ENCODE data around the gene STK25. TPM values are rescaled to one million over a fixed set of nuclear protein-coding genes. Genes with fewer than 3 reads are reported as not detected.
"Not testable (repeated sequence)": the region's sequence is repeated elsewhere in the genome, so short reads cannot be mapped to it uniquely, and the experiment has no call there.

STK25 gene
- polyA plus RNA-seq, 12 donors: 205 to 317 (median 276) TPM; not detected in 1

DNA sequence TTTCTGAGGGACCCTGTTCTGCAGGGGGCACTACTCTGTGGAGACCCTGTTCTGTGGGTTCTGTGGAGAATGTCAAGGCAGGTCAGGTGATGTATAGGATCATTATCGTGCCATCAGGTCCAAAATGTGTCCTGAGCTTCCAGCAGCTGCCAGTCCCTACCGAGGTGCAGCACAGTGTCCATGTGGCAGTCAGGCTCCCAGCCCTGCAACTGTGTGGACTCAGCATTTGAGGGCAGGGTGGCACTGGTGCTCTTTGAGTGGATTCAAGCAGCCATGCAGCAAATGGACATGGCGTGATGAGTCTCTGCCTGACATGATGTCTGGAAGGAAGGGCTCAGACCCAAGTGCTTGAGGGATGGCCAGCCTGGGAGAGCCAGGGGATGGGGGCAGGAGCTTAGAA is 35.0 kb downstream of the STK25 start:
- DNase-seq: no peak

DNA sequence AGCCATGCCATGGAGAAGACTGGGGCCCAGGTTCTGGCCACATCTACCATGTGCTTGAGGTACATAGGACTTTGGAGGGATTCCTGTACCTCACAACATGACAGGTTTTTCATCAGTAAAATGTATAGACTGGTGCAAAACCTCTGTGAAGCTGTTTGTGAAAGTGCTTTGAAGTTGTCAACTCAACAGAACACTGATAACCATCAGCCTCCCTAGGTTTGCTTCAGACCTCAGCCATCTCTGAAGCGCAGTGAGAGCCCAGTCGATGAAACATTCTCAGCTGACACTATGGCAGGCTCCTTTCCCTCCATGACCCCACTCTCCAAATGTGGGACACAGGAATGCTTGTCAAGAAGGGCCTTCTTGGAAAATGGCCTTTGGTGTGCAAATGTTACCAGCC is 38.6 kb downstream of the STK25 start:
- no peak for DNase-seq

DNA sequence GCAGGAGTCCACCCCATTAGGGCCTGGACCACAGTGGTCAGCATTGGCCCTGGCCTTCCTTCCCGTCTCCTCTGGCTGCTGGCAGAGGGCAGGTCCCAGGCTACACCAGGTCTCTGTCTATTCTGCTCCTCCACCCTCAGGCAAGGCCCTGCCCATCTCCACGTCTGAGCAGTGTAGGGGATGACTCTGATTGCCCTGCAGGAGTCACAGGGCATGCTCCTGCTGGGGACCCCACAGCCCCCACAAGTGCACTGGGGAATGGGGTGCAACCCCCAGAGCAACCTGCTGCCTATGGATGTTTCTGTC is 40.0 kb downstream of the STK25 start:
- no peak for DNase-seq

GRCh38 chr2:241467777-241468475 is 40.5 kb downstream of the STK25 start:
- DNase-seq: no peak

DNA sequence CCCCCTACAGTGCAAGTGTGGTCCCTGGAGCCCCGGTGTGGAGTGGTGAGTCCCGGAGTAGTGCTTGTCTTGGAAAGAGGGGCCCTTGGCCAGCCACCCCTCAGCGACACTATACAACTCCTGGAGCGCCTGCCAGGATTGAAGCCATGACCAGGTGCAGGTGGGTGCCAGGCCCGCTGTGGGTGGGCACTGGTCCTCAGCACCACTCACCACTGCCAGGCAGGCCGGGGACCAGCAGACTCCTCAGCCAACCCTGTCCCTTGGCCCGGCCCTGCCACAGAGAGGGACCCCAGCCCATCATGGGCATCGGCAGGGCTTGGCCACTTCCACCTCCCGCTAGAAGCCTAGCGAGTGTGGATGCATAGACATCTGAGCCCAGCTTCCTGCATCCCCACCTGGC is 42.2 kb downstream of the STK25 start:
- no peak for DNase-seq

- no peak for DNase-seq
Observed at GRCh38 chr2:241465543-241465942, 42.8 kb downstream of the STK25 start.

DNA sequence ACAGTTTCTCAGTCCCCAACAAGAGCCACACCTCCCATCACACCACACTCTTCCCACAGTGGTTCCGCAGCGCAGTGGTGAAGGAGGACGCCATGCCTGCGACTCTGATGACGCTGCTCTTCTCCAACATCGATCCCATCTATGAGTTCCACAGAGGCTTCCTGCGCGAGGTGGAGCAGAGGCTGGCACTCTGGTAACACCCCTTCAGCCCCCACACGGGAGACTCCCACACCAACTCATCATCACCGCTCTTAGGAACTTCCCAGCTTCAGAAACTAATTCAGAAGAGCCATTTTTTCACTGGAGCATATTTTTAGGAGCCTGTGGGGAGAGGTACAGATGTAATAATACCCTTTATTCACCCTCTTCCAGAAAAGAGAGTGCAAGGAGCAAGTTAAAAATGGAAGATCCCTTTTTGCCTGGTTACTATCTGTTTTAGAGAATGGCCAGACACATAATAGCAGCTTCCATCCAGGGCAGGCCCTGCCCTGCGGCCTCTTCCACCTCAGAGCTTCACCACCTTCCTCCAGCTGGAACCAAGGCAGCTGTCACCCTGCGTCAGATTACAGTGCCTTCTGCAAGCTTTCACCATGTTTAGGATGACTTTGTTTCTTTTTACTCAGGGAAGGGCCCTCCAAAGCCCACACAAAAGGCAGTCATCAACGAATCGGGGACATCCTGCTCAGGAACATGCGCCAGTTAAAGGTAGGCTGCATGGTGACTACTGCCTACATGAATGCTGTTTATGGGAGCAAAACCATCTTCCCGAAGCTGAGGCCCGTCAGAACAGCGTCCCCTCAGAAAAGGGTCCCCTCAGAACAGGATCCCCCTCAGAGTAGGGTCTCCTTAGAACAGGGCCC is 44.9 kb downstream of the STK25 start:
- no peak for DNase-seq

- DNase-seq: no peak
Observed at GRCh38 chr2:241461693-241462677, 46.4 kb downstream of the STK25 start.

- DNase-seq: no peak
Observed at GRCh38 chr2:241460631-241461030, 47.8 kb downstream of the STK25 start.

GRCh38 chr2:241459520-241459919 is 48.9 kb downstream of the STK25 start:
- no peak for DNase-seq

DNA sequence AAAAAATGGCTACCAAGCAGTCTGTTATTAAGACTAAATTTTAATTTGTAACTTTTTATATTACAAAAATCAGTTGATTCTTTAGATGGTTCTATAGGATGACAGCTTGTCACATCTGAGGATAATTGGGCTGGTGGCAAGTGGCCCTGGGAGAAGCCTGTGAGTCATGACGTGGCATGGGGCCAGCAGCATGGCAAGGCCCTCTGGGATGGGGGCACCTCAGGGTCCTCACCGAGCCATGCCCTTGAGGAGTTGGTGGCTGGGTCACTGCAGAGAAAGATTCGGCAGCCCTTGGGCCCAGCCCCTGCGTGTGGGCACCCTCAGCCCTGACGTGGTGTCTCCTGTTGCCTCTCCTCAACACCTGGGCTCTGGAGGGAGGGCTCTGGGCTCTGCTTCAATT is 49.7 kb downstream of the STK25 start:
- DNase-seq: no peak

GRCh38 chr2:241456546-241456945 is 51.8 kb downstream of the STK25 start:
- DNase-seq: no peak

- no peak for DNase-seq
Observed at GRCh38 chr2:241454837-241455485, 53.4 kb downstream of the STK25 start.

GRCh38 chr2:241453919-241454318 is 54.5 kb downstream of the STK25 start:
- not testable (repeated sequence) for DNase-seq

DNA sequence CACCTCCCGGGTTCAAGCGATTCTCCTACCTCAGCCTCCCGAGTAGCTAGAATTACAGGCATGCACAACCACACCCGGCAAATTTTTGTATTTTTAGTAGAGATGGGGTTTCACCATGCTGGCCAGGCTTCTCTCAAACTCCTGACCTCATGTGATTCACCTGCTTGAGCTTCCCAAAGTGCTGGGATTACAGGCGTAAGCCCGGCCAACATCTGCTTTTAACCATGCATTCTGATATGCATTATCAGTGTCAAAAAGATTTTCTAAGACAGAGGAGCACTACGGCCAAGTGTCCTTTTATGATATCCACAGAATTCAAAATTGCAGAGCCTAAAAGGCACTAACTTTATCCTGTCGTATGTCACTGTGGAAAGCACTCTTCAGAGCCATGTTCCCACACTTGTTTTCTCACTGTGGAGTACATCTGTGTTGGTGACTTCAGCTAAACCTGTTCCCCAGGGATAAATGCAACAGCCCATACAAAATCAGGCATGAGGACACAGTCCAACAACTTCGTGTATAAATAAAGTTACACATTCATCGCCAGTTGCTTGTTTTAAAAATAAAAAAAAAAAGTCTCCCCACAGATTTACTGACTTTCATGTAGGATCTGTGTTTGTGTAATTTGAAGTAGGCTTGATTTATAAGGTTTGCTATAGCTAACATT is 56.4 kb downstream of the STK25 start:
- no peak for DNase-seq

DNA sequence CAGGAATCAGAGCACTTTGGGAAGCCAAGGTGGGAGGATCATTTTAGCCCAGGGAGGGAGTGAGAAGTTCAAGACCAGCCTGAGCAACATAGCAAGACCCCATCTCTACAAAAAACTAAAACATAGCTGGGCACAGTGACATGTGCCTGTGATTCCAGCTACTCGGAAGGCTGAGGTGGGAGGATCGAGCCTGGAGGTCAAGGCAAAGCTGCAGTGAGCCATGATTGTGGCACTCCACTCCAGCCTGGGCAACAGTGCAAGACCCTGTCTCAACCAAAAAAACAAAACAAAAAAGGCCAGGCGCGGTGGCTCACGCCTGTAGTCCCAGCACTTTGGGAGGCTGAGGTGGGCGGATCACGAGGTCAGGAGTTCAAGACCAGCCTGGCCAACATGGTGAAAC is 58.3 kb downstream of the STK25 start:
- DNase-seq: not testable (repeated sequence)

- no peak for DNase-seq
Observed at GRCh38 chr2:241445426-241445825, 63.0 kb downstream of the STK25 start.

DNA sequence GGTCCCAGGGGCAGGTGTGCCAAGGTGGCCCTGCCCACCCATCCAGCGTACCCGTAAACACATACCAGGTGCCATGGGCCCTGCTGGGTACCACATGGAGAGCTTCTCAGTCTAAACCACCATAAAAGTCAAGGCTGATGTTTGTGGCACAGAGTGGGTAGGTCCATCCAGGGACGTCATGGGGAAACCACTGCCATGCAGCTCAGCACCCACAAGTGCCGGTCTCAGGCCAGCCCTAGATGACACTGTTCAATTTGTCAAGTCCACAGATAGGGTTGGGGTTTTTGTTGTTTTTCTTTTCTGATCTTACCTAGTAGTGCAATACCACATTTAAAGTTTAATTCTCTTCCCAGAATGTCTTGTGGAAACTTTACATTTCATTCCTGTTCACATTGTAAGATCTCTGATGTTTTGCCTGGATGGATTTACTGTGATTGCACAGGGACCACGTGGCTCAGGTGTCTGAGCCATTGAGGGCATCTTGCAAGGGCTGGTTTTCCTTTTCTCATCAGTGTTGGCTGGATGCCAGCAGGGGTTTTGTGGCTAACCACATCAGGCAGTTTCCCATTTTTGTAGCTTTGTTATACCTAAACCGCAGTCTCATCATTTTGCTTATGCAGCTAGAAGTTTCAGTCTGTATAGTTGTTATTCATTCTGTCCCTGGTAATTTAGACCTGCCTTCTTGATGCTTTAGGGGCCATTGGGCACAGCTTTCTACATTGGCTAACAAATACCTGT is 64.7 kb downstream of the STK25 start:
- no peak for DNase-seq
